ENCODE measurements around the gene TRIM58.

The TRIM58 gene

DNA sequence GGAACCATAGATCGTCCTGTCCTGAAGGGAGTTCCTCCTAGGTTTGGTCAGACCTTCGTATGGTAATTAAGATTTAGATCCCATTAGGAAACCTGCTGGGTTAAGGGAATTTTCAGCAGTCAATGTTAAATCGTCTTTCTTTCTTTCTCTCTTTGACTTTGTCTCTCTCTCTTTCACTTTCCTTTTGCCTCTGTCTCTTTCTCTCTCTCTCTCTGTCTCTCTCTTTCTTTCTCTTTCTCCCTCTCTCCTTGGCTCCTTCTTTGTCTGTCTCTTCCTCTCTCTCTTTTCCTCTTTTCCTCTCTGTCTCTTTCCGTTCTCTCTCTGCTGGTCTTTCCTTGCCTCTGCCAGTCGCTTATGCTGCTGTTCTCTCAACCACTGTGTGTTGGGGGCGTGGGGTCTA, 47.1 kb downstream of the TRIM58 start:
- ChIA-PET CTCF (no interaction called here), POLR2A (no interaction called here)
- H3K4me3 ChIP-seq (ENCODE audit: low read depth, low read length): no peak overlapping the region
- no peaks in the 10 kb centered on the region for H3K36me3 ChIP-seq (ENCODE audit: control insufficient read depth in 2 of 2, insufficient read depth in 1 of 2, low read length in 2 of 2)
- no peaks in the 10 kb centered on the region for H3K4me1 ChIP-seq (ENCODE audit: control insufficient read depth, insufficient read depth, low read length)
- H3K27ac ChIP-seq (ENCODE audit: extremely low read depth, low read depth, low read length): no peak overlapping the region
- no peaks in the 10 kb centered on the region for H3K9me3 ChIP-seq (ENCODE audit: control insufficient read depth, insufficient read depth, low read depth, low read length)
- TF ChIP-seq YY1 (tag by site-specific recombination; IDR thresholded peaks at IDR 0.05): no peak
- TF ChIP-seq ZNF624 (tag by site-specific recombination; IDR thresholded peaks at IDR 0.05): no peak
- no peak for TF ChIP-seq SALL2 (tag by site-specific recombination; IDR thresholded peaks at IDR 0.05; ENCODE audit: borderline replicate concordance)
- no peak for TF ChIP-seq ZNF324 (tag by site-specific recombination; IDR thresholded peaks at IDR 0.05)
- no peak for TF ChIP-seq ZNF223 (tag by site-specific recombination; IDR thresholded peaks at IDR 0.05)
- TF ChIP-seq ZNF292 (tag by site-specific recombination; IDR thresholded peaks at IDR 0.05; ENCODE audit: borderline replicate concordance, low read depth): no peak
- TF ChIP-seq EGR2 (tag by site-specific recombination; IDR thresholded peaks at IDR 0.05; ENCODE audit: low read depth): no peak
- TF ChIP-seq KLF8 (tag by site-specific recombination; IDR thresholded peaks at IDR 0.05): no peak
- TF ChIP-seq, protein P1, sequence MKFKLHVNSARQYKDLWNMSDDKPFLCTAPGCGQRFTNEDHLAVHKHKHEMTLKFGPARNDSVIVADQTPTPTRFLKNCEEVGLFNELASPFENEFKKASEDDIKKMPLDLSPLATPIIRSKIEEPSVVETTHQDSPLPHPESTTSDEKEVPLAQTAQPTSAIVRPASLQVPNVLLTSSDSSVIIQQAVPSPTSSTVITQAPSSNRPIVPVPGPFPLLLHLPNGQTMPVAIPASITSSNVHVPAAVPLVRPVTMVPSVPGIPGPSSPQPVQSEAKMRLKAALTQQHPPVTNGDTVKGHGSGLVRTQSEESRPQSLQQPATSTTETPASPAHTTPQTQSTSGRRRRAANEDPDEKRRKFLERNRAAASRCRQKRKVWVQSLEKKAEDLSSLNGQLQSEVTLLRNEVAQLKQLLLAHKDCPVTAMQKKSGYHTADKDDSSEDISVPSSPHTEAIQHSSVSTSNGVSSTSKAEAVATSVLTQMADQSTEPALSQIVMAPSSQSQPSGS (tag by site-specific recombination; IDR thresholded peaks at IDR 0.05; ENCODE audit: low read depth): no peak
- TF ChIP-seq ZNF654 (tag by site-specific recombination; IDR thresholded peaks at IDR 0.05; ENCODE audit: low read depth): no peak
- TF ChIP-seq ZNF433 (tag by site-specific recombination; IDR thresholded peaks at IDR 0.05; ENCODE audit: low read depth): no peak
- TF ChIP-seq, protein P2, sequence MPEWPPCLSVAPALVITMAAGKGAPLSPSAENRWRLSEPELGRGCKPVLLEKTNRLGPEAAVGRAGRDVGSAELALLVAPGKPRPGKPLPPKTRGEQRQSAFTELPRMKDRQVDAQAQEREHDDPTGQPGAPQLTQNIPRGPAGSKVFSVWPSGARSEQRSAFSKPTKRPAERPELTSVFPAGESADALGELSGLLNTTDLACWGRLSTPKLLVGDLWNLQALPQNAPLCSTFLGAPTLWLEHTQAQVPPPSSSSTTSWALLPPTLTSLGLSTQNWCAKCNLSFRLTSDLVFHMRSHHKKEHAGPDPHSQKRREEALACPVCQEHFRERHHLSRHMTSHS (tag by site-specific recombination; IDR thresholded peaks at IDR 0.05): no peak
- TF ChIP-seq ZBTB1 (tag by site-specific recombination; IDR thresholded peaks at IDR 0.05): no peak
- TF ChIP-seq ZFP41 (tag by site-specific recombination; IDR thresholded peaks at IDR 0.05; ENCODE audit: borderline replicate concordance): no peak

DNA sequence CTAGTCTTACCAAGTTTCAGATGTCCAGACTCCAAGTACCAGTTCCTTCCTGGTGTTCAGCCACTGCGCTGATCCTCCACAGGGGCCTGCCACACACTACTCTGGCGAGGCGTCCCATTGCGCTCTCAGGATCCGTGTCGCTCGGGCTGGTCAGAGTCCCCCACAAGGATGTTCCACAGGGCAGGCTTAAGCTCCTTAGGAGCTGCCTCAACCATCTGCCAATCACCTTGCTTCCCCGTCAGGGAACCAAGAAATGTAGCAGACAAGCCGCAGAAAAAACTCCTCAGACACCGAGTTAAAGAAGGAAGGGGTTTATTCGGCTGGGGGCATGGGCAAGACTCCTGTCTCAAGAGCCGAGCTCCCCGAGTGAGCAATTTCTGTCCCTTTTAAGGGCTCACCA, 48.2 kb downstream of the TRIM58 start:
- TF ChIP-seq, protein P3, sequence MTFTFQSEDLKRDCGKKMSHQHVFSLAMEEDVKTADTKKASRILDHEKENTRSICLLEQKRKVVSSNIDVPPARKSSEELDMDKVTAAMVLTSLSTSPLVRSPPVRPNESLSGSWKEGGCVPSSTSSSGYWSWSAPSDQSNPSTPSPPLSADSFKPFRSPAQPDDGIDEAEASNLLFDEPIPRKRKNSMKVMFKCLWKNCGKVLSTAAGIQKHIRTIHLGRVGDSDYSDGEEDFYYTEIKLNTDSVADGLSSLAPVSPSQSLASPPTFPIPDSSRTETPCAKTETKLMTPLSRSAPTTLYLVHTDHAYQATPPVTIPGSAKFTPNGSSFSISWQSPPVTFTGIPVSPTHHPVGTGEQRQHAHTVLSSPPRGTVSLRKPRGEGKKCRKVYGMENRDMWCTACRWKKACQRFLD (tag by site-specific recombination; IDR thresholded peaks at IDR 0.05): no peak
- TF ChIP-seq ZNF843 (tag by site-specific recombination; IDR thresholded peaks at IDR 0.05): no peak
- no peak for TF ChIP-seq ZNF544 (tag by site-specific recombination; IDR thresholded peaks at IDR 0.05)
- TF ChIP-seq ZBTB8A (tag by site-specific recombination; IDR thresholded peaks at IDR 0.05): no peak
- TF ChIP-seq, protein P4, sequence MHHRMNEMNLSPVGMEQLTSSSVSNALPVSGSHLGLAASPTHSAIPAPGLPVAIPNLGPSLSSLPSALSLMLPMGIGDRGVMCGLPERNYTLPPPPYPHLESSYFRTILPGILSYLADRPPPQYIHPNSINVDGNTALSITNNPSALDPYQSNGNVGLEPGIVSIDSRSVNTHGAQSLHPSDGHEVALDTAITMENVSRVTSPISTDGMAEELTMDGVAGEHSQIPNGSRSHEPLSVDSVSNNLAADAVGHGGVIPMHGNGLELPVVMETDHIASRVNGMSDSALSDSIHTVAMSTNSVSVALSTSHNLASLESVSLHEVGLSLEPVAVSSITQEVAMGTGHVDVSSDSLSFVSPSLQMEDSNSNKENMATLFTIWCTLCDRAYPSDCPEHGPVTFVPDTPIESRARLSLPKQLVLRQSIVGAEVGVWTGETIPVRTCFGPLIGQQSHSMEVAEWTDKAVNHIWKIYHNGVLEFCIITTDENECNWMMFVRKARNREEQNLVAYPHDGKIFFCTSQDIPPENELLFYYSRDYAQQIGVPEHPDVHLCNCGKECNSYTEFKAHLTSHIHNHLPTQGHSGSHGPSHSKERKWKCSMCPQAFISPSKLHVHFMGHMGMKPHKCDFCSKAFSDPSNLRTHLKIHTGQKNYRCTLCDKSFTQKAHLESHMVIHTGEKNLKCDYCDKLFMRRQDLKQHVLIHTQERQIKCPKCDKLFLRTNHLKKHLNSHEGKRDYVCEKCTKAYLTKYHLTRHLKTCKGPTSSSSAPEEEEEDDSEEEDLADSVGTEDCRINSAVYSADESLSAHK (tag by site-specific recombination; IDR thresholded peaks at IDR 0.05): no peak
- no peak for TF ChIP-seq BCL11A (tag by site-specific recombination; IDR thresholded peaks at IDR 0.05; ENCODE audit: low read depth)
- TF ChIP-seq ZNF654 (tag by site-specific recombination; IDR thresholded peaks at IDR 0.05; ENCODE audit: low read depth): no peak
- TF ChIP-seq ZNF174 (tag by site-specific recombination; IDR thresholded peaks at IDR 0.05): no peak
- TF ChIP-seq, protein P5, sequence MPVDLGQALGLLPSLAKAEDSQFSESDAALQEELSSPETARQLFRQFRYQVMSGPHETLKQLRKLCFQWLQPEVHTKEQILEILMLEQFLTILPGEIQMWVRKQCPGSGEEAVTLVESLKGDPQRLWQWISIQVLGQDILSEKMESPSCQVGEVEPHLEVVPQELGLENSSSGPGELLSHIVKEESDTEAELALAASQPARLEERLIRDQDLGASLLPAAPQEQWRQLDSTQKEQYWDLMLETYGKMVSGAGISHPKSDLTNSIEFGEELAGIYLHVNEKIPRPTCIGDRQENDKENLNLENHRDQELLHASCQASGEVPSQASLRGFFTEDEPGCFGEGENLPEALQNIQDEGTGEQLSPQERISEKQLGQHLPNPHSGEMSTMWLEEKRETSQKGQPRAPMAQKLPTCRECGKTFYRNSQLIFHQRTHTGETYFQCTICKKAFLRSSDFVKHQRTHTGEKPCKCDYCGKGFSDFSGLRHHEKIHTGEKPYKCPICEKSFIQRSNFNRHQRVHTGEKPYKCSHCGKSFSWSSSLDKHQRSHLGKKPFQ (tag by site-specific recombination; IDR thresholded peaks at IDR 0.05): no peak
- TF ChIP-seq ZNF404 (tag by site-specific recombination; IDR thresholded peaks at IDR 0.05): no peak
- TF ChIP-seq, protein P6, sequence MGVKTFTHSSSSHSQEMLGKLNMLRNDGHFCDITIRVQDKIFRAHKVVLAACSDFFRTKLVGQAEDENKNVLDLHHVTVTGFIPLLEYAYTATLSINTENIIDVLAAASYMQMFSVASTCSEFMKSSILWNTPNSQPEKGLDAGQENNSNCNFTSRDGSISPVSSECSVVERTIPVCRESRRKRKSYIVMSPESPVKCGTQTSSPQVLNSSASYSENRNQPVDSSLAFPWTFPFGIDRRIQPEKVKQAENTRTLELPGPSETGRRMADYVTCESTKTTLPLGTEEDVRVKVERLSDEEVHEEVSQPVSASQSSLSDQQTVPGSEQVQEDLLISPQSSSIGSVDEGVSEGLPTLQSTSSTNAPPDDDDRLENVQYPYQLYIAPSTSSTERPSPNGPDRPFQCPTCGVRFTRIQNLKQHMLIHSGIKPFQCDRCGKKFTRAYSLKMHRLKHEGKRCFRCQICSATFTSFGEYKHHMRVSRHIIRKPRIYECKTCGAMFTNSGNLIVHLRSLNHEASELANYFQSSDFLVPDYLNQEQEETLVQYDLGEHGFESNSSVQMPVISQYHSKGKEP (tag by site-specific recombination; IDR thresholded peaks at IDR 0.05): no peak
- no peak for TF ChIP-seq ZNF133 (tag by site-specific recombination; IDR thresholded peaks at IDR 0.05)
- no peak for TF ChIP-seq ZFP3 (tag by site-specific recombination; IDR thresholded peaks at IDR 0.05; ENCODE audit: low read depth)
- TF ChIP-seq TCF7L2 (IDR thresholded peaks at IDR 0.05; ENCODE audit: borderline replicate concordance, low read depth, low read length): no peak
- no peak for TF ChIP-seq ZNF529 (tag by site-specific recombination; IDR thresholded peaks at IDR 0.05; ENCODE audit: insufficient replicate concordance)
- CTCF ChIA-PET: no interaction called here
- no peak overlapping the region for H3K27ac ChIP-seq (ENCODE audit: extremely low read depth, low read depth, low read length)

More for the DNA sequence above, 48.2 kb downstream of the TRIM58 start:
- no peak overlapping the region for H3K4me3 ChIP-seq (ENCODE audit: low read depth, low read length)
- POLR2A ChIA-PET: no interaction called here
- H3K4me1 ChIP-seq (ENCODE audit: control insufficient read depth, insufficient read depth, low read length): no peaks in the 10 kb centered on the region
- H3K36me3 ChIP-seq (ENCODE audit: control insufficient read depth in 2 of 2, insufficient read depth in 1 of 2, low read length in 2 of 2): no peaks in the 10 kb centered on the region
- H3K9me3 ChIP-seq (ENCODE audit: control insufficient read depth, insufficient read depth, low read depth, low read length): no peaks in the 10 kb centered on the region
